ENCODE measurements around the gene METTL1. TPM values are rescaled to one million over a fixed set of nuclear protein-coding genes. Genes with fewer than 3 reads are reported as not detected.
A peak's percentile ranks its signal among the peaks of the same experiment; 100 is the strongest.

Gene METTL1
- total RNA-seq, 6 donors from 2014 or later: 1.3 to 30.2 (median 16.9) TPM

- no peak overlapping the region for H3K4me3 ChIP-seq
- ATAC-seq (ENCODE audit: low FRiP score in 2 of 2): no peak
- no peak for TF ChIP-seq POLR2A (IDR thresholded peaks at IDR 0.05)
- no peak for TF ChIP-seq POLR2AphosphoS5 (IDR thresholded peaks at IDR 0.05)
- no peak for TF ChIP-seq CTCF (IDR thresholded peaks at IDR 0.05)
- H3K4me1 ChIP-seq: peaks cover 9 to 25% (median 19%) of the 10 kb centered on the region in 4 donors
- peaks cover 13 to 71% (median 59%) of the 10 kb centered on the region in 4 donors for H3K36me3 ChIP-seq
- no peak for DNase-seq
- no peak overlapping the region for H3K27ac ChIP-seq
- WGBS, 2 donors: 92 to 94% methylated on average over 10 of the region's 10 CpGs
- no peaks in the 10 kb centered on the region for H3K27me3 ChIP-seq
- no peaks in the 10 kb centered on the region for H3K9me3 ChIP-seq
Measured at GRCh38 chr12:57811028-57811755, 39.3 kb upstream of the METTL1 start.

GRCh38 chr12:57810450-57810849 lies 38.5 kb upstream of the METTL1 start:
- DNase-seq: no peak
- H3K4me1 ChIP-seq: peaks cover 2 to 17% (median 11%) of the 10 kb centered on the region in 4 donors
- no peaks in the 10 kb centered on the region for H3K27me3 ChIP-seq
- no peak overlapping the region for H3K27ac ChIP-seq
- 92 to 96% methylated on average over 5 of the region's 5 CpGs for WGBS, 2 donors
- H3K9me3 ChIP-seq: no peaks in the 10 kb centered on the region
- TF ChIP-seq POLR2AphosphoS5 (IDR thresholded peaks at IDR 0.05): no peak
- TF ChIP-seq POLR2A (IDR thresholded peaks at IDR 0.05): no peak
- no peak for TF ChIP-seq CTCF (IDR thresholded peaks at IDR 0.05)
- no peak for TF ChIP-seq EP300 (IDR thresholded peaks at IDR 0.05)
- H3K36me3 ChIP-seq: peaks cover 13 to 73% (median 63%) of the 10 kb centered on the region in 4 donors
- H3K4me3 ChIP-seq: no peak overlapping the region
- ATAC-seq (ENCODE audit: low FRiP score in 2 of 2): peak in 1 of 2 donors; percentile 40

- no peak for TF ChIP-seq POLR2A (IDR thresholded peaks at IDR 0.05)
- TF ChIP-seq POLR2AphosphoS5 (IDR thresholded peaks at IDR 0.05): no peak
- TF ChIP-seq CTCF (IDR thresholded peaks at IDR 0.05): no peak
- WGBS, 2 donors: 82 to 87% methylated on average over 3 of the region's 3 CpGs
- peaks cover 0 to 7% (median 5%) of the 10 kb centered on the region in 4 donors for H3K4me1 ChIP-seq
- peaks cover 13 to 77% (median 66%) of the 10 kb centered on the region in 4 donors for H3K36me3 ChIP-seq
- no peak for DNase-seq
- no peaks in the 10 kb centered on the region for H3K27me3 ChIP-seq
- H3K27ac ChIP-seq: no peak overlapping the region
- no peaks in the 10 kb centered on the region for H3K9me3 ChIP-seq
- ATAC-seq (ENCODE audit: low FRiP score in 2 of 2): no peak
- no peak overlapping the region for H3K4me3 ChIP-seq
Measured at GRCh38 chr12:57809425-57809824, 37.5 kb upstream of the METTL1 start.

GRCh38 chr12:57808351-57808750 lies 36.4 kb upstream of the METTL1 start:
- H3K36me3 ChIP-seq: peaks cover 13 to 82% (median 68%) of the 10 kb centered on the region in 4 donors
- H3K4me1 ChIP-seq: peaks cover 3 to 6% (median 4%) of the 10 kb centered on the region in 4 donors
- H3K4me3 ChIP-seq: no peak overlapping the region
- H3K27me3 ChIP-seq: no peaks in the 10 kb centered on the region
- H3K27ac ChIP-seq: no peak overlapping the region
- ATAC-seq (ENCODE audit: low FRiP score in 2 of 2): no peak
- H3K9me3 ChIP-seq: no peaks in the 10 kb centered on the region
- TF ChIP-seq POLR2AphosphoS5 (IDR thresholded peaks at IDR 0.05) (no peak), CTCF (IDR thresholded peaks at IDR 0.05) (no peak), EP300 (IDR thresholded peaks at IDR 0.05) (no peak), POLR2A (IDR thresholded peaks at IDR 0.05) (no peak)
- no peak for DNase-seq
- 89 to 93% methylated on average over 4 to 5 of the region's 5 CpGs for WGBS, 2 donors

- peaks cover 0 to 5% (median 4%) of the 10 kb centered on the region in 4 donors for H3K4me1 ChIP-seq
- ATAC-seq (ENCODE audit: low FRiP score in 2 of 2) (no peak), DNase-seq (peak in 1 of 2 donors; percentile 48)
- 87 to 93% methylated on average over 5 to 9 of the region's 9 CpGs for WGBS, 2 donors
- H3K27ac ChIP-seq: no peak overlapping the region
- TF ChIP-seq EP300 (IDR thresholded peaks at IDR 0.05) (no peak), POLR2AphosphoS5 (IDR thresholded peaks at IDR 0.05) (no peak), CTCF (IDR thresholded peaks at IDR 0.05) (no peak)
- no peak overlapping the region for H3K4me3 ChIP-seq
- H3K27me3 ChIP-seq: no peaks in the 10 kb centered on the region
- H3K36me3 ChIP-seq: peaks cover 13 to 83% (median 73%) of the 10 kb centered on the region in 4 donors
- H3K9me3 ChIP-seq: no peaks in the 10 kb centered on the region
Measured at GRCh38 chr12:57807285-57807684, 35.4 kb upstream of the METTL1 start.
